A549 (cell line): Measurements from ENCODE around the gene PSRC1. TPM values are rescaled to one million over a fixed set of nuclear protein-coding genes. Genes with fewer than 3 reads are reported as not detected.

Experiments
- ATAC-seq, 2 experiments: fragments of 200-7000 bp in 1 of 2; fragments of >200 bp in 1 of 2; cut with Nextera tagmentation in 1 of 2; cut with Tn5 transposase in 1 of 2; 3 replicates each; pipeline versions ENCODE4 v1.8.0 to v1.9.1; 2018 to 2020; ENCODE audit warnings: mild to moderate bottlenecking in 1 of 2, moderate library complexity in 1 of 2
- CTCF ChIA-PET: fragments of 300-600 bp; sonication (Branson Sonifier 250); formaldehyde crosslinking; extraction: SDS; loops from one replicate; lab custom pipeline; 2021; ENCODE audit warnings: antibody characterized with exemption, inconsistent platforms; lab: Yijun Ruan, JAX
- POLR2A ChIA-PET: fragments of 350-600 bp; formaldehyde crosslinking; extraction: SDS; loops from one replicate; lab custom pipeline; 2021; ENCODE audit warnings: antibody characterized with exemption, inconsistent platforms; lab: Yijun Ruan, JAX
- DNase-seq, 2 experiments: peaks; one replicate each; pipeline versions ENCODE4 v3.0.0 to v3.0.0-alpha.2; 2011 to 2016; ENCODE audit warnings: low read depth in 1 of 2, low spot score in 1 of 2
- FAIRE-seq: peaks from 2 replicates; lab custom pipeline; 2011; peaks lifted over from hg19 to GRCh38; lab: Jason Lieb, UNC
- H3K27ac ChIP-seq, 2 experiments: fragments of >200 bp; sonication (Bioruptor Twin); formaldehyde crosslinking; 3 replicates each; pipeline ENCODE4 v1.5.1; 2016 to 2017
- H3K4me1 ChIP-seq: fragments of >200 bp; sonication (Bioruptor Twin); formaldehyde crosslinking; 3 replicates; pipeline ENCODE4 v1.6.1; 2016
- H3K4me2 ChIP-seq: fragments of >200 bp; sonication (Bioruptor Twin); formaldehyde crosslinking; 3 replicates; pipeline ENCODE4 v1.6.1; 2016
- H3K4me3 ChIP-seq: fragments of >200 bp; sonication (Bioruptor Twin); formaldehyde crosslinking; 3 replicates; pipeline ENCODE4 v1.5.1; 2016
- H3K9me3 ChIP-seq: fragments of >200 bp; sonication (Bioruptor Twin); formaldehyde crosslinking; 3 replicates; pipeline ENCODE4 v1.6.1; 2016
- CBX8 ChIP-seq: fragments of 200-600 bp; sonication (generic); IDR thresholded peaks from 2 replicates; pipeline ENCODE4 v1.6.1; 2016
- CHD2 ChIP-seq: fragments of 150-350 bp; IDR thresholded peaks from 2 replicates; pipeline ENCODE4 v1.6.1; 2014; ENCODE audit warnings: low read length; ENCODE audit not compliant: partially characterized antibody
- E2F6 ChIP-seq: IDR thresholded peaks from 2 replicates; pipeline ENCODE4 v1.6.1; 2012; ENCODE audit warnings: low read depth, borderline replicate concordance
- ELK1 ChIP-seq: fragments of 150-350 bp; IDR thresholded peaks from 2 replicates; pipeline ENCODE4 v1.6.1; 2014; ENCODE audit warnings: low read depth, mild to moderate bottlenecking, low read length
- HDAC2 ChIP-seq: fragments of 200-600 bp; sonication (generic); IDR thresholded peaks from 2 replicates; pipeline ENCODE4 v1.6.1; 2016
- HEYL ChIP-seq: fragments of 250-450 bp; sonication (Bioruptor Pico); IDR thresholded peaks from 2 replicates; pipeline ENCODE4 v1.8.0; 2021; ENCODE audit warnings: mild to moderate bottlenecking, moderate library complexity
- KDM1A ChIP-seq: fragments of 200-600 bp; sonication (generic); IDR thresholded peaks from 2 replicates; pipeline ENCODE4 v1.6.1; 2016; ENCODE audit warnings: low read depth, mild to moderate bottlenecking
- PHF8 ChIP-seq: fragments of 200-600 bp; sonication (generic); IDR thresholded peaks from 2 replicates; pipeline ENCODE4 v1.6.1; 2016; ENCODE audit warnings: low read depth, mild to moderate bottlenecking, antibody characterized with exemption, moderate library complexity, borderline replicate concordance
- POLR2A ChIP-seq: IDR thresholded peaks from 2 replicates; pipeline ENCODE4 v1.6.1; 2012; ENCODE audit warnings: mild to moderate bottlenecking, low read length
- RFX5 ChIP-seq: fragments of 450-650 bp; IDR thresholded peaks from 2 replicates; pipeline ENCODE4 v1.7.1; 2014; ENCODE audit warnings: antibody characterized with exemption, mild to moderate bottlenecking, moderate library complexity
- SMC3 ChIP-seq: fragments of >200 bp; sonication (Bioruptor Twin); formaldehyde crosslinking; IDR thresholded peaks from 3 replicates; pipeline ENCODE4 v1.6.1; 2018; ENCODE audit warnings: inconsistent platforms
- ZFP36 ChIP-seq: fragments of 450-650 bp; IDR thresholded peaks from 2 replicates; pipeline ENCODE4 v1.6.1; 2014; ENCODE audit warnings: borderline replicate concordance; ENCODE audit not compliant: partially characterized antibody
- WGBS: methylation state at CpG from one replicate; pipeline ENCODE4 v1.1.6; 2017; ENCODE audit errors: missing lambda C conversion rate; 5-methylcytosine and 5-hydroxymethylcytosine counted together
- polyA plus RNA-seq, 4 experiments: library from polyadenylated mRNA; depleted of rRNA in 3 of 4; stranded (reverse); fragments of >200 nt; fragmentation: RNase III in 1 of 4; extraction: RNeasy Plus Mini Kit Qiagen cat#74134 plus additional on column Dnase treatment in 1 of 4; gene quantifications; 2 replicates in 3 of 4; 3 replicates in 1 of 4; pipeline ENCODE4 v1.2.3, GENCODE V29; 2011 to 2017
- TF ChIP-seq, protein P1 (sequence below): fragments of >200 bp; sonication (Bioruptor Twin); formaldehyde crosslinking; IDR thresholded peaks from 3 replicates; pipeline ENCODE4 v1.6.1; 2016
- TF ChIP-seq, protein P2 (sequence below): IDR thresholded peaks from 2 replicates; pipeline ENCODE4 v1.6.1; 2012
- TF ChIP-seq, protein P3 (sequence below): fragments of >200 bp; sonication (Bioruptor Twin); formaldehyde crosslinking; IDR thresholded peaks from 3 replicates; pipeline ENCODE4 v1.5.1; 2016

Gene PSRC1
- polyA plus RNA-seq, 2 of the 4 experiments (the other 2 are of a cell fraction), result 15.3 to 21.5 TPM

DNA sequence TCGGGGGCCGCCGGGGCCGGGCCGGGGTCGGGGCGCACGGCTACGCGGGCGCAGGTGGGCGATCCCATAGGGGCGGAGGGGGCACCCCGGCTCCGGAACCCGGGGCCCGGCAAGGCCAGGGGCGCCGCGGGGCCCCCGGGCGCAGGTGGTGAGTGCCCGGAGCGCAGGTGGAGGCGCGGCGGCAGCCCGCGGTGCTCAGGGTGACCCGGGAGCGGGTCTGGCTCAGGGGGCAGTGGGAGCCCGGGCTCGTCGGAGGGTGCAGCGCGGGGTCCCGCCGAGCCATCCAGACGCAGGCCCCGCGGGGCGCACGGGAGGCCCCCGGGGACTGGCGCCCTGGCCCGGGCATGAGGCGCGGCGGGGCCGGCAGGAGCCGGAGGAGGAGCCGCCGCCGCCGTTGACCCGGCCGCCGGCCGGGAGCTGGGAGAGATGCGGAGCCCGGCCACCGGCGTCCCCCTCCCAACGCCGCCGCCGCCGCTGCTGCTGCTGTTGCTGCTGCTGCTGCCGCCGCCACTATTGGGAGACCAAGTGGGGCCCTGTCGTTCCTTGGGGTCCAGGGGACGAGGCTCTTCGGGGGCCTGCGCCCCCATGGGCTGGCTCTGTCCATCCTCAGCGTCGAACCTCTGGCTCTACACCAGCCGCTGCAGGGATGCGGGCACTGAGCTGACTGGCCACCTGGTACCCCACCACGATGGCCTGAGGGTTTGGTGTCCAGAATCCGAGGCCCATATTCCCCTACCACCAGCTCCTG lies 33.1 kb downstream of the PSRC1 start:
- WGBS, result 60% methylated on average over 2 of the region's 80 CpGs
- peaks cover 19% of the 10 kb centered on the region for H3K4me1 ChIP-seq
- peak overlapping the region; percentile 75 to 95 for H3K27ac ChIP-seq
- no peak for DNase-seq
- H3K9me3 ChIP-seq, result no peaks in the 10 kb centered on the region
- POLR2A ChIA-PET, result interaction anchor here (0.6 to 1.1 kb wide), 2 partner anchors 22 to 148 kb away, joined by 3 read pairs; partner anchors contain the start of gene SORT1
- peak; percentile 42 to 56 for ATAC-seq
- CTCF ChIA-PET, result interaction anchor here (0.7 to 1.9 kb wide), 4 partner anchors 14 to 283 kb away, joined by 3 to 6 read pairs (median 4); no protein-coding TSS in a partner anchor
- TF ChIP-seq PHF8 (no peak), SMC3 (no peak), KDM1A (no peak), ELK1 (no peak), ZFP36 (no peak), RFX5 (no peak), CHD2 (no peak)
- TF ChIP-seq, protein P1, sequence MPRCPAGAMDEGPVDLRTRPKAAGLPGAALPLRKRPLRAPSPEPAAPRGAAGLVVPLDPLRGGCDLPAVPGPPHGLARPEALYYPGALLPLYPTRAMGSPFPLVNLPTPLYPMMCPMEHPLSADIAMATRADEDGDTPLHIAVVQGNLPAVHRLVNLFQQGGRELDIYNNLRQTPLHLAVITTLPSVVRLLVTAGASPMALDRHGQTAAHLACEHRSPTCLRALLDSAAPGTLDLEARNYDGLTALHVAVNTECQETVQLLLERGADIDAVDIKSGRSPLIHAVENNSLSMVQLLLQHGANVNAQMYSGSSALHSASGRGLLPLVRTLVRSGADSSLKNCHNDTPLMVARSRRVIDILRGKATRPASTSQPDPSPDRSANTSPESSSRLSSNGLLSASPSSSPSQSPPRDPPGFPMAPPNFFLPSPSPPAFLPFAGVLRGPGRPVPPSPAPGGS, result no peak
- no peak for FAIRE-seq
- H3K4me2 ChIP-seq, result peak overlapping the region; percentile 86
- peak overlapping the region; percentile 74 for H3K4me3 ChIP-seq

DNA sequence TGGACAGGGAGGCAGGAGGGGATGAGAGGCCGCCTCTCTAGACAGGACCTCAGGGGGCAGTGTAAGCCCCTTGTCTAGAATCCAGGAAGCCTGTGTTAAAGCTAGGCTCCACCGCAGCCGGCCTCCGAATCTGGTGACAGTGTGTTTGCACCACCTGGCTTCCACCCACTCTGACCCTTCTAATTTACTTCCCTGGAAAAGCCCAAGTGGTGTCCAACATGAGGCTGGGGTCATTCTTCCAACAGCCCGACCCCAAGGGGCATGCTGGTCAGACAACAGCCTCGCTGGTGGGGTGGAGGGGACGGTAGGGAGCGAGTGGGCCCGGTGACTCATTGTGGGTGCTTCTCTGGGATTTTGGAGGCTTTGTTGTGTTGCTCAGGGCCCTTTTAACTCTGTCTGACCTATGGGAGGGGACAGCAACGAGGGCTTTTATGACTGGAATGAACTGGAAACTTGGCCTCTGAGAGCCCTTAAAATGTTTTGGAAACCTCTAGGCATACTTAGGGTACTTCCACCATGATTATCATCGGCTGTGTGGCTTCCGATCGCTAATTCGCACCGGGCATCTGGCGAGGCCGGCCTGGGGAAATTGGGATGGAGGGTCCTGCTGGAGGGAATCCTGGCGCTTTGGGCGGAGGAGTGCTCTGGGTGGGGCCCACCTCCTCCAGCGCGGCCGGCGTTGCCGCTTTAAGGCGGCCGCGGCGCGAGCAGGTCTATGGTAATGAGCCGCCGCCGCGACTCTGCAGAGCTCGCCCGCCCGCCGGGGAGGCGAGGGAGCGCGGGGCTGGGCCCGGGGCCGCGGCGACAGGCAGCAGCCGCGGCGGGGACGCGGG lies 33.9 kb downstream of the PSRC1 start, which contains the start of gene CELSR2:
CELSR2 (plus strand) TSS at position 743 of the 833 bp plus-strand sequence. CDS start 541 bp downstream, outside the sequence.
- H3K27ac ChIP-seq, result peak within 1 kb of the TSS; percentile 75 to 95
- TF ChIP-seq E2F6, result peak; percentile 66; the same call in 1 of the 2 replicates
- no peak for TF ChIP-seq CHD2
- no peak for TF ChIP-seq HDAC2
- no peak for TF ChIP-seq CBX8
- peak; percentile 26; the same call in 1 of the 2 replicates for TF ChIP-seq POLR2A
- TF ChIP-seq, protein P2, sequence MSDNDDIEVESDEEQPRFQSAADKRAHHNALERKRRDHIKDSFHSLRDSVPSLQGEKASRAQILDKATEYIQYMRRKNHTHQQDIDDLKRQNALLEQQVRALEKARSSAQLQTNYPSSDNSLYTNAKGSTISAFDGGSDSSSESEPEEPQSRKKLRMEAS, result peak; percentile 66
- no peak for TF ChIP-seq HEYL (CRISPR knock-in tag)
- TF ChIP-seq, protein P3, sequence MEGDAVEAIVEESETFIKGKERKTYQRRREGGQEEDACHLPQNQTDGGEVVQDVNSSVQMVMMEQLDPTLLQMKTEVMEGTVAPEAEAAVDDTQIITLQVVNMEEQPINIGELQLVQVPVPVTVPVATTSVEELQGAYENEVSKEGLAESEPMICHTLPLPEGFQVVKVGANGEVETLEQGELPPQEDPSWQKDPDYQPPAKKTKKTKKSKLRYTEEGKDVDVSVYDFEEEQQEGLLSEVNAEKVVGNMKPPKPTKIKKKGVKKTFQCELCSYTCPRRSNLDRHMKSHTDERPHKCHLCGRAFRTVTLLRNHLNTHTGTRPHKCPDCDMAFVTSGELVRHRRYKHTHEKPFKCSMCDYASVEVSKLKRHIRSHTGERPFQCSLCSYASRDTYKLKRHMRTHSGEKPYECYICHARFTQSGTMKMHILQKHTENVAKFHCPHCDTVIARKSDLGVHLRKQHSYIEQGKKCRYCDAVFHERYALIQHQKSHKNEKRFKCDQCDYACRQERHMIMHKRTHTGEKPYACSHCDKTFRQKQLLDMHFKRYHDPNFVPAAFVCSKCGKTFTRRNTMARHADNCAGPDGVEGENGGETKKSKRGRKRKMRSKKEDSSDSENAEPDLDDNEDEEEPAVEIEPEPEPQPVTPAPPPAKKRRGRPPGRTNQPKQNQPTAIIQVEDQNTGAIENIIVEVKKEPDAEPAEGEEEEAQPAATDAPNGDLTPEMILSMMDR, result no peak
- TF ChIP-seq, all 56 proteins: peak for 3
- Histone ChIP-seq H3K4me1 (peaks cover 11% of the 10 kb centered on the region), H3K9me3 (no peaks in the 10 kb centered on the region), H3K4me3 (peak within 1 kb of the TSS; percentile 74), H3K4me2 (peak within 1 kb of the TSS; percentile 86)
- DNase-seq, result peak; percentile 56 to 73
- POLR2A ChIA-PET, result interaction anchor here (1.1 kb wide), 1 partner anchor 149 kb away, joined by 3 read pairs; the partner anchor contains the start of gene SORT1
- 34% methylated on average over 14 of the region's 49 CpGs for WGBS
- CTCF ChIA-PET, result interaction anchor here (1.0 to 1.9 kb wide), 4 partner anchors 10 to 284 kb away, joined by 3 to 6 read pairs (median 4); no protein-coding TSS in a partner anchor
- peak; percentile 75 to 87 for ATAC-seq
- no peak for FAIRE-seq
